GM19468 (cell line): ENCODE data around the gene CMIP.

Experiments
- ATAC-seq: cut with Tn5 transposase; IDR thresholded peaks from one replicate; pipeline ENCODE4 v1.9.1; 2021; ENCODE audit warnings: mild to moderate bottlenecking, moderate library complexity, moderate number of reproducible peaks; ENCODE audit not compliant: unreplicated experiment; ENCODE audit errors: extremely low read depth

Gene CMIP

DNA sequence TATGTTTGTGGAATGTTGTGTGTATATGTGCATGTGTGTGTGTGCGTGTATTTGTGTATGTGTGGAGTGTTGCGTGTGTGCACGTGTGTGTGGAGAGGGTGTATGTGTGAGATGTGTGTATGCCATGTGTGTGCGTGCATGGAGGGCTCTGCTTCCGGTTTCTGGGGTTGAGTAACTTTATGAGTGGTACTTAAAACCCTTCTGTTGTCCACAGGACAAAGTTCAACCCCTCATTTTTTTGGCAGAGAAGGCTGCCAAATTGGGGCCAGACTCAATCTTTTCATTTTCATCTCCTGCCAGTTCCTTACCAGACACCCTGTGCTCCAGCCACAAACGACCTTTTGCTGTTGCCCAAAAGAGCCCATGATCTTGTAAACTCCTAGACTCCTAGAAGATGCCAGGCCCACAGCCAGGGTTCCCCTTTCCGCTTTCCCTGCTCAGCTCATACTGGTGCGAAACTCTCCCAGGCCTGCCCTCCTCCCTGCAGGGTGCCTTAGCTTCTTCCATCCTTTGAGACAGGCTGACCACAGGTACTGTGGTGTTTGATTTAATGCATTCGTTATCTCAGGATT lies 100.2 kb downstream of the CMIP start:
- no peak for ATAC-seq

DNA sequence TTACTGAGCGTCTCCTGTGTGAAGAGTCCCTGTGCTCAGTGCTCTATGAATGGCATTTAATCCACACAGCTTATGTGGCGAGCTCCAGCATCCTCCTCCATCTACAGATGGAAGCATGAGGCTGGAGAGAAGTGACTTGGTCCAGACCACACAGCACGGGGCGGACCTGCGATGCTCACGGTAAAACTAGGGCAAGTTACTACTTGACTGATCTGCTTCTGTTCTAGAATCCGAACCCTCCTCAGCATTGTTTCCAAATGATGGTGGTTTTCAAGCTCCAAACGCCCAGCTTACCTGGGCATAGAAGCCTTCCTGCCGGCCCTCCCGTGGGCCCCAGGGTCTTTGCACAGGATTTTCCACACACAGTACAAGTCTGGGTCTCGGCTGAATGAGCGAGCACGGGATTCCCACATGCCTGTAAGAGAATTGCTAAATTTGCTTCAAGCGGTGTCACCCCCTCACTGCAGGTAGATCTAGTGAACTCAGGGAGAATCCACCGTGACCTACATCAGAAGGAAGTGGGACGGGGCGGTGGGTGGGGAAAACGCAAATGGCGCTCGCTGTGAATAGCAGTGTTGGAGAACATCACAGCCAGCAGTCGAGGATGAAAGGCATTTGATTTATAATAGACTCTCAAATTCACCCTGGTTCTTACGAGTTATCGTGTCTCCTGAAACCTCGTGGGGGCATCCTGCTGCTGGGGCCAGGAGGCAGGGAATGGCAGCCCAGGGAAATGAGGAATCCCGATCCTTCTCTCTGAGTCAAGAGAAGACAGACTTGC lies 101.1 kb downstream of the CMIP start:
- ATAC-seq: no peak

DNA sequence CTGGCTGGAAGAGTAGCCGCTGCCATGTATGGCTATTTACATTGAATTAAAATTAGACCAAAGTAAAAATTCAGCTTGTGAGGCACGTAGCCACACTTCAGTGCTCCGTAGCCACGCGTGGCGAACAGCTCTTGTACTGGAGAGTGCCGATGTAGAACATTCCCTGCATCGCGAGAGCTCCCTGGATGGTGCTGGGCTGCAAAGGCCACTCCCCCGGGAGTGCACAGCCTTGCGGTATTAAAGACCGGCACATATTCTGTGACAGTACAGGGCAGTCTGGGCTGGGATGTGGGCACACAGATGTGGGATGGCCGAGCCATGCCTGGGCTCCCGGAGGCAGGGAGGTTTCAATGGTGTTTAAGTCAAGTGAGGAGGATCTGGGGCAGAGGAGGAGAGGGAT lies 102.2 kb downstream of the CMIP start:
- ATAC-seq: no peak

DNA sequence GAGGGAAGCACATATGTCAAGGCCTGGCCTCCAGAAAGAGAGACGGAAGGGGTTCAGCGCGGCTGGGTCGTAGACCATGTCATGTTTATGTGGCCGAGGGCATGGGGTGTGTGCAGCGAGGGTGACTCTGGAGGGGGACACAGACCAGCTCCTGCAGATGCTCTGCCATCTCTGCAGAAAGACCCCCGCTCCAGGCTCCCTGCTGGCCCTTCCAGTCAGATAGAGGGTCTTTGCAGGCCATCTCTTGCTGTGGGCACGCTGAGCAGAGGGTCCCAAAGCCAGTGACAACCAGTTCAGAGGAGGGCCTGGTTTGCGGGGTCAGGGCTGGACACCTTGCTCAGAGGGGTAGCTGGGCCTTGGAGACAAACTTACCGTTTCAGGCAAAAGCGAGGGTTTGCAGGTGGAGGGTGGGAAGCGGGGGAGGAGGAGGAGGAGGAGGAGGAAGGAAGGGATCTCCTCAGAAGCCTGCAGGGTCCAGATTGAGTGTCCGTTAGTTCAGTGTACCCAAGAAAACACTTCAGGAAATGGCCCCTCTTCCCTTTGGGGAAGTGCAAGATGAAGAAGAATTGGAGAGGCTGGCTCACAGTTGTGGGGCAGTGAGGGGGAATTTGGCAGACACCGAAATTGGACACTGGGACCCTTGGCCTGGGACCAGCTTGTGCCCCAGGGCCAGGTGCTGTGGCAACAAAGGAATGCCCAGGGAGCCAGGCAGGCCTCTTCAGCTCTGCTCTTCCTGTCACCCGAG lies 102.8 kb downstream of the CMIP start:
- no peak for ATAC-seq

DNA sequence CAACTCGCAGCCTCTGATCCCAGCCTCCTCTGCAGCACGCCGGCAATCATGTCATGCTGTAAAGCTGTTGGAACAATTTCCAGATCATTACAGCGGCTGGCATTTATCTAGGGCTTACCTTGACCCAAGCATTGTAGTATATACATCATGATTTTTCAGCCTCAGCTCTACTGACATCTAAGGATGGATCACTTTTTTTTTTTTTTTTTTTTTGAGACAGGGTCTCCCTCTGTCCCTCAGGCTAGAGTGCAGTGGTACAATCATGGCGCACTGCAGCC lies 103.3 kb downstream of the CMIP start:
- ATAC-seq: no peak

DNA sequence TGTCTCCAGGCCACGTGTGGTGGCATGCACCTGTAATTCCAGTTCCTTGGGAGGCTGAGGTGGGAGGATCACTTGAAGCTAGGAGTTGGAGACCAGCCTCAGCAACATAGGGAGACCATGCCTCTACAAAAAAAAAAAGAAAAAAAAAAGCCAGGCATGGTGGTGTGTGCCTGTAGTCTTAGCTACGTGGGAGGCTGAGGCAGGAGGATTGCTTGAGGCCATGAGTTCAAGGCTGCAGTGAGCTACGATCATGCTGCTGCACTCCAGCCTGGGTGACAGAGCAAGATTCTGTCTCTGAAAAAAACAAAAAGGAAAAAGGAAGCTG lies 103.9 kb downstream of the CMIP start:
- ATAC-seq: no peak

DNA sequence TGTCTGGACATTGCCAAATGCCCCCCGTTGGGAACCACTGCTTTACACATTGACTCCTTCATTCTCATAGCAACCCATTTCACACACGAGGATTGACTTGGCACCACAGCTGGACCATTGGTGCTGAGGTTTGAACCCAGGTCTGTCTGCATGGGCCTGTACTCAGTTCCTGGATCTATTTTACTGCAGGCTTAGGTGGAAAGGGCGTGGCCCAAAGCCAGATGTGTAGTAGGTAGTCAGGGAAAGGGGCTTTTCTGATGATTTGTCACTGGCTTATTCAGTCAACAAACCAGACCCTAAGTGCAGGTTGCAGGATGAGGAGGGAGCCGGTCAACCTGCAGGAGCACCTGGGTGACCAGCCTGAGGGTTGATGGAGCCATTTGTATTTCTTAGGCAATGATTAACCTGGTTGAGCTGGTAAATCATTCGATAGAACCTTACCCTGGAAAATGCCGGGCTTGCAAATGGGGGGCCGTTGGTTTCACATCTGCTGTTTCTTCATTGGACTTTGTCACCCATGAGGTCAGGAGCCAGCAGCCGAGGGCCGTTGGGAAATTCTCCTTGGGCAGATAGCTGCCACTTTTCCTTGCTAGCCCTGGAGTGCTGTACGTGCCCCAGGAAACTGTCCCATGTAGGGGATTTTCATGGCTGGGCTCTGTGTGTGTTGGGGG lies 104.4 kb downstream of the CMIP start:
- no peak for ATAC-seq

DNA sequence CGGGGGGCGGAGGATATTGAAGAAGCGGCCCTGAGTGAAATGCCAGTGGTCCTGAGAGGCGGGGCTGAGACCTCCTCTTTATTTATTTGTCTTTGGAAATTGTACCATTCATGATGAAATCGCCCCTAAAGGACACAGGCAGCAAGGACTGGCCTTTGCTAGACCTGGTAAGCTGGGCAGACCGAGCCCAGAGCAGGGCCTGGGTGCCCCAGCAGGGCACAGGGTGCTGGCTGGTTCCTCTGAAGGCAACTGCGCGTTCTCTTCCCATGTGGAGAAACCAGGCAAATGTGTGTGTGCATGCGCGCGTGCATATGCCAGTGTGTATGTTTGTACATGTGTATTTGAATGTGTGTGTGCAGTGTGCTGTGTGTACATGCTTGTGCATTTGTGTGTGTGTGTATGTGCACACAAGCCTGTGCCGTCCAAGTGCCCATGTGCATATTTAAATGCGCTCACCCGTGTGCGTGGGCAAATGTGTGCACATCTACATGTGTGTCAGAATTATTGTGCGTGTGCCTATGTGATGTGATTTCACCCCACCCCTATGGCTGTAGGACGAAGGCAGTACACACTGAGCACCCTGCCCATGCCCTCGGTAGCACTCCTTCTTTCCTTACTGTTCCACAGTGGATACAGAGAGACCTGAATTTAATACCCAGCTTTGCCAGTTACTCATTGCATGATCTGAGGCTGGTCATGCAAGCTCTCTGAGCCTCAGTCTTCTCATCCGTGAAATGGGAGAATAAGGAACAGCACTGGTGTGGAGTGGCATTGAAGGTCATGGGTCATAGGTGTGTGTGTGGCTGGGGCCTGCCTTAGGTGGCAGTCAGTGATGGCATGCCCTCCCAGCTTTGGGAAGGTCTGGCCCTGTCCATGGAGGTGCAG lies 105.2 kb downstream of the CMIP start:
- no peak for ATAC-seq

DNA sequence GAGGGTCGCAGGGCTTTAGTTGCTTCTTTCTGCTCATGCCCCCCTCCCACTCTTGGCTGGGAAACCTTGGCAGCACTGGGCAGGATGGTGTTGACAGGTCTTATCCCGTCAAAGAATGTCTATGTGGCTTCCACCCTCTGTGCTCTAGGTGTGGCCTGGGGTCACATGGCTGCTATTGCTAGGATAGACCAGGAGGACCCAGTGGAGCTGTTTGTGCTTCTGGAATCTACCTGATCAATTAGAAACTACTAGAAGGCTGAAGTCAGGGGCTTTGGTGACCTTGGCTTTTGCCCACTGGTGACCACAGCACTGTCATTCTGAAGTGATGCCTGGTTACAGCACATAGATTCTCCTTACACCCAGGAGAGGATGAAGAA lies 105.8 kb downstream of the CMIP start:
- no peak for ATAC-seq

DNA sequence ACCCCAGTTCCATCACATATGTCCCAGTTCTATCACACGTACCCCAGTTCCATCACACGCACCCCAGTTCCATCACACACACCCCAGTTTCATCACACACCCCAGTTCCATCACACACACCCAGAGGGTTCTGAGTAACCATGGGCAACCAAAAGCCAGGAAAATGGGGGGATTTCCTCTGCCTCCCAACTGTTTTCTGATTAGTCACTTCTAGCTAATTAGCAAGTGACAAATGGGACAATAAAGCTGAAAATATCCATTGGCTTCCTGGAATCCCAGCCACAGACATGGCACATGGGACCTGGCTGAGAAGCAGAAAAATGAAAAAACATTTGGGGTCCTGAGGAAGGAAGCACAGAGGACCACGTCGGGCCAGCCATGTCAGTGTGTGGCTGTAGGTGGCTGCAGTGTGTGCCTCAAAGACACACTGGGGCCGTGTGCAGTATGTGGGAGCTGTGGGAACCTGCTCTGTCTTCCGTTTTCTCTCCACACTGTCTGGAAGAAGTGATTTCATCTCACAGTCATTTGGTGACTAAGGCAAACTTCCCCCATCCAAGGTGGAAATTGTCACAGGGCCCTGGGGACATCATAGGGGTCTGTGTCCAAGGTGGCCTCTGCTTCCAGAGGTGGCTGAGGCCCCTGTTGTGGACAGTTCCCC lies 106.7 kb downstream of the CMIP start:
- ATAC-seq: no peak

DNA sequence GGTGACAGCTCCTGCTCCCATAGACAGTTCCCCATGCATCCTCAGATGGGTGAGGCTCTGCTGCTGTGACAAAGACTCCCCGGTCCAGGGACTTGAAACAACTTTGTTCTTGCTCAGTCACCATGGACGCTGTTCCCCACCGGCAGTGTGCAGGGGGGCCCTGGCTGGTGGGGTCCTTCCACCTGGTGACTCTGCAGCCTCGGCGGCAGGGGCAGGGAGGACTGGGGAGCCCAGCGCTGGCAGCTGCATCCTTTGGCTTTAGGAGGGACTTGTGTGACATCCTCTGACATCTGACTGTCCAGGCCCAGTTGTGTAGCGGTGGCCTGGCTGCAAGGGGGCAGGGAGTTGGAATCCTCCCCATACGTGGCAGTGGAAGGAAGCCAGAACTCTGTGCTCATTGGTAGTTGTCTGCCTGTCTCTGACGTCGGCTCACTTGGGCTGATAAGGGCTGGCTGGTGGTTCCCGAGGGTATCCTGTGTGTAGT lies 107.3 kb downstream of the CMIP start:
- no peak for ATAC-seq

DNA sequence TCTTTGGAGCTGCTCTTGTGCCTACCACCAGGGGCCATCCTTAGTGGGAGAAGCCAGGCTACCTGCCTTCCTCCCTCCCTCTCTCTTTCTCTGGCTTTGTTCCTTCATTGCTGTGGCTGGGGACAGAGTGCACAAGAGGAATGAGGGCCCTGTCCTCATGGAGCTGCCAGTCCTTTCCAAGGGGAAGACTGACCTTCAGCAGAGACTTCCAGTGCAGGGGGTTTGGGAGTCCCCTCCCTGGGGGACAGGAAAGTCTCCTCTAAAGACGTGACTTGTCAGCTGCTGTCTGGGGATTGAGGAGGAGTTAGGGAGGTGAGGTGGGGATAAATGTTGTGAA lies 108.1 kb downstream of the CMIP start:
- no peak for ATAC-seq

DNA sequence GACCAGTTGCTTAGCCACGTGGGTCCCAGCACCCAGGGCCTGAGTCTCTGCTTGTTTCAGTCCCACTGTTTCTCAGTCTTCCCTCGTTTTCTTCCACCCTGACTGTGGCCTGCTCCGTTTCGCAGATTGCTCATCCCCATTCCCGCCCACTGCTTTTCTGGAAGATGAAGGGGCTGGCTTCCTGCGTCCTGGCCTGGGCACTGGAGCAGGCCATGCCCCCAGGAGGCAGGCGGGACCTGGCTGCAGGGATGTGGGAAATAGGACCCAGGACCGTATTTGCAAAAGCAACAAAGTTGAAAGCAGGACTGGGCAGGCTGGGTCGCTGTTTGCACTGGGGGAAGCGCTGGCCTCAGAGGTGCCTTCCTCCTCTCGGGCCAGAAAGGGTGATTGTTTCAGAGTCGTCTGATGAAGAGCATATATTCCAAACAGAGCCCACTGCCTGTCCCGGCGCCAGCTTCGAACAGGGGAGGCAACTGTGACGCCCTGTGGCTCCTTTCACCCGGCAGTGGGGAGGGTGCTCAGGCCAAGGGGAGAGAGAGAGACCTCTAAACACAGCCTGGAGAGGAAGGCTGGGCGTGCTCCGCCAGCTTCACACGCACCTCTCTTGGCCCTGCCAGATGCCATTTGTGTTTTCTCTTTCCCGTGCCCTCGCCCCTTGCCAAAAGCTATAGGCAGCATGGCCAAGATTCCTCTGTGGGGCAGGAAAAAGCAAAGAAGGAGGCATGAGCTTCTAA lies 108.6 kb downstream of the CMIP start:
- no peak for ATAC-seq

DNA sequence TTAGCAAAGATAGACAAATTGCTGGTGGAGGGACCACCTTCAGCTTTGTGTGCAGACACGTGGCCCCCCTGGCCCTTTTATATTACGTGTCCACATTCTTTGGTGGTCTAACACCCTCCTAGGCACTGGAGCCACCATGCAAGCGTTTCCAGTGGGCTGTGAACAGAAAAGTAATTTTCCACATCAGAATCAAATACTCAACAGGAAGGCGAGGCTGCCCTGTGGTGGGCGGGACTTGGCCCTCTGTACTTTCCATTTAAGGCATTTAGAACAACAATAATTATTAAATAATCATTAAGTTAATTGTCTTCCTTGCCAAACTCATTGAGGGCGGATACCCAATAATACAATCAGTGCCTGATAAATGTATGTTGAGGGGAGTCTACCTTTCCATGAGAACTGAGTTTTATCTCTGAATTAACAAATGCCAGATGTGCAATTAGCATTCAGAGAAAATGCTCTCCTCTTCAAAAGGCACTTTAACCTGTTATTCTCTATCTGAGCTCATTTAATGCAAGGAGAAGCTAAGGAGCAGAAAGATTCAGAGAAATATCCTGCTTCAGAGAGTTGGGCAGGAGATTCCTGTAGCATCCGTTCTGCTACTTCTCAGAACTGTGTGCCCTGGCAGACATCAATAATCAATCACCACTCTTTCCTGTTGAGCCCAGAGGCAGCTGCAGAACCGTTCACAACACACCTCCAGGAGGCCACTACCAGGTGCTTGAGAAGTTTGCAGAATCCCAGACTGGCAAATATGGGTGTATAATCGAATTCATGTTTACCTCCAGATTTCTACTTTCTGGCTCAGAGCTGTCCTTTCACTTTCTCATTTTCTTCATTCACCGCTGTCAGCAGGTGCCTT lies 109.4 kb downstream of the CMIP start:
- no peak for ATAC-seq

DNA sequence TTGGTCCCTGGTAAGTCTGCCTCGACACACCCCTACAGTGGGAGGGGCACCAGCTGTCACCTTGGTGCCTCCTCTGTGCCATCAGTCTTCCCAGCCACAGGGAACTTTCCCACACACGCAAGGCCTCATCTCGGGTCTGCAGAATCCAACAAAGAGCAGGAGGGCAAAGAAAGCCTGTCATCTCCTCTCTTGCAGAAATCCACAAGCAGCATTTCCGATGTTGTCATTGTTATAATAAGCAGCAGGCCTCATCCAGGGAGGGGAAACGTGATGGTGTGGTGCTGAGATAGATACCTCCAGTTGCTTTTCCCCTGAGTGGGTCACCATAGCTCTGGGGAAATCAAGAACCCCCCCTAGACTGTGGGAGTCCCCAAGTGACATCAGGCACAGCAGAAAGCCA lies 110.4 kb downstream of the CMIP start:
- no peak for ATAC-seq

DNA sequence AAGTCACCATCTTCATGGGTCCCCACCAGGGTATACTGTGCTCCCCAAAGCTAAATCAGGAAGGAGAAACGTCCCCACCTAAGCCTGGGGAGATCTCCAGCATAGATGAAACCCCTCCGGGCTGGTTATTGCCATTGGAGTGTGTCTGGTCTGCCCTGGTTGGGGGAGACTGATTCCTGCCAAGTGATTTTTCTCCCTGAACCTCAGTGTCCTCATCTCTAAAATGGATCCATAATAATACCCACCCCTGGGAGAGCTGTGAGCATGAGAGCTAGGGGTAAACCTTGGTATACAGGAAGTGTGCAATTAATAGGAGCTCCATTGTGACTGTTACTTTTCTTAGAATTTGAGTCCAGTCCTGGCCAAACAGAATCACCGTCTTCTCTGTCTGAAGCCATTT lies 111.1 kb downstream of the CMIP start:
- no peak for ATAC-seq

DNA sequence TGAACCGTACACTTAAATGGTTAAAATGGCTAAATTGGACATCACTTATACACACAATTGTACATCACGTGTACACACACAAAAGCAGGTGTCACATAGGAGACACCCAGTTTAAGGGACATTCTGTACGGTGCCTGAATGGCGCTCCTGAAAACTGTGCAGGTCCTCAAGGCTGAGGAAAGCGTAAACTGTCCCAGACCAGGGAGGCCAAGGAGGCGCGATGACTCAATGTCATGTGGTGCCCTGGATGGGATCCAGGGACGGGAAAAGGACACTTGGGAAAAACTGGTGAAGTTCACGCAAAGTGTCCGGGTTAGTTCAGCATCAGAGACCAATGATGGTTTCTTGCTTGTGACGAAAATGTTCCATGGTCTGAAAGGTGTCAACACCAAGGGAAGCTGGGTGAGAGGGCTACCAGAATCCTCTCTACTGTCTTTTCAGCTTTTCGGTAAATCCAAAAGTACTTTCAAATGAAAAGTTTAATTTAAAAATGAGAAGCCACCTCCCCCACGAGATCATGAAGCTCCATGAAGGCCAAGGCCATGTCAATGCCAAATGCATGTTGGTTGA lies 112.2 kb downstream of the CMIP start:
- no peak for ATAC-seq

DNA sequence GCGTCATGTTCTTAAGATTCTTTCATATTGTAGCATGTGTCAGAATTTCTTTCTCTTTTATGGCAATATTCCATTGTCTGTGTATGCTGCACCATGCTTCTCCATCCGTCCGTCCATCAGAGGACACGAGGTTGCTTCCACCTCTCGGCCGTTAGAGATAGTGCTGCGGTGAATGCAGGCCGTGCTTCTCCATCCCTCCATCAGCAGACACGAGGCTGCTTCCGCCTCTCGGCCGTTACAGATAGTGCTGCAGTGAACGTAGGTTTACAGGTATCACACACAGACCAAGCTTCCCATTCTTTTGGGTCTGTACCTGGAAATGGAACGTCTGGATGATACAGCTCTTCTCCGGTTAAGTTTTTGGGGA lies 113.5 kb downstream of the CMIP start:
- ATAC-seq: no peak
